HG02973 (cell line): ENCODE results near the gene SNRPB.
"Not testable (repeated sequence)": the region's sequence is repeated elsewhere in the genome, so short reads cannot be mapped to it uniquely, and the experiment has no call there.

ENCODE experiments used
- ATAC-seq: cut with Tn5 transposase; IDR thresholded peaks from one replicate; pipeline ENCODE4 v1.9.1; 2021; ENCODE audit warnings: moderate library complexity; ENCODE audit not compliant: unreplicated experiment

The SNRPB gene

GRCh38 chr20:2470423-2471193 is at the start of gene SNRPB:
Gene SNRPB, minus strand, starts transcription at chr20:2470789. Its CDS starts 99 bp downstream, at chr20:2470690.
- ATAC-seq = peak; percentile 91

DNA sequence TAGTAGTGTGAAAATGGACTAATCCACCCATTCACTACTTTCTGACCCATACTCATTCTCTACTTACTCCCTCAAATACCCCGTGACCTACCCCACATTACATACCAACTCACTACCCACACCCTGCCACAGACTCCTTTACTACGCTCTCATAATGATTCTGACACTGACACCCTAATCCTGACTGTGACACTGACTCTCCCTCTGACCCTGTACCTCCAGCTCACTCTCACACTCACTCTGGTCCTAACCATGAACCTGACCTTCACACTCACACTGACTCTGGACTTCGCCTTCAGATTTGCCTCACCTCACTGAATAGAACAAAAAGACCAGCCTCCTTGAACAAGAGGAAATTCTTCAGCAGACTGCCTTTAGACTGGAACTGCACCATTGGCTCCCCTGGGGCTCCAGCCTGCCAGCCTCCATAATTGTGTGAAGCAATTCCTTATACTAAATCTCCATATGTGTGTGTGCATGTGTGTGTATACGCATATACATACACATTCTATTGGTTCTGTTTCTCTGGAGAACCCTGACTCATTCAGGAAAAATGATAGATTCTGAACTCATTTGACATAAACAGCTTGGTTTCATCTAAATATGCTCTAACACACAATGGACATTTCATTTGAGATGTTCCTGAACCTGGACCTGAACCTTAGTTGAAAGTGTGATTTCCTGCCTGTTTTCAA is 48.7 kb upstream of the SNRPB start:
- no peak for ATAC-seq

- ATAC-seq = no peak
Measured at GRCh38 chr20:2518558-2518957, 48.0 kb upstream of the SNRPB start.

DNA sequence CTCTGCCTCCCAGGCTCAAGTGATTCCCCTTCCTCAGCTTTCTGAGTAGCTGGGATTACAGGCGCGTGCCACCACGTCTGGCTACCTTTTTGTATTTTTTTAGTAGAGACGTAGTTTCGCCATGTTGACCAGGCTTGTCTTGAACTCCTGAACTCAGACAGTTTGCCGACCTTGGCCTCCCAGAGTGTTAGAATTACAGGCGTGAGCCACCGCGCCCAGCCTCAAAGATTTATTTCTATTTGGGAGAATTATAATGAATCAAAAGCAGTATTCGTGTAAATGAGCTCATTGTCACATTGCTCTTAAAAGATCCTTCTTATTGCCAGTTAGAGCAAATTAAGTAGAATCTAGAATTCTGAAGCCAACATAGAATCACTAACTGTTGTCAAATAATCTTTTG is 47.5 kb upstream of the SNRPB start:
- no peak for ATAC-seq

DNA sequence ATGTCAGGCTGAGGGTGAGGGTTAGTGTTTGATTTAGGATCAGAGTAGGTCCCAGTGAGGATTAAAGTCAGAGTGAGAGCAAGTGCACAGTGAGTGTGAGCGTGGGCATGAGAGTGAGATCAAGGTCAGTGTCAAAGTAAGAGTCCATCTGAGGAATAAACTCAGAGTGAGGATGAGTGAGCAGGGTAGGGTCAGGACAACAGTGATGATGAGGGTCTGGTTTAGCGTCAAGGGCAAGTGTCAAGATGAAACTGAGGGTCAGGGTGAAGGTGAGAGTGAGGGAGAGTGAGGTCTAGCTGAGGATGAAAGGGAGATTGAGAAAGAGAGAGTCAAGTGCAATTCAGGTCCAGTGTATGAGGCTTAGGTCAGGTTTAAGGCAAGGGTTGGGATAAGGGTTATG is 45.8 kb upstream of the SNRPB start:
- no peak for ATAC-seq

- no peak for ATAC-seq
Measured at GRCh38 chr20:2515203-2515602, 44.6 kb upstream of the SNRPB start.

DNA sequence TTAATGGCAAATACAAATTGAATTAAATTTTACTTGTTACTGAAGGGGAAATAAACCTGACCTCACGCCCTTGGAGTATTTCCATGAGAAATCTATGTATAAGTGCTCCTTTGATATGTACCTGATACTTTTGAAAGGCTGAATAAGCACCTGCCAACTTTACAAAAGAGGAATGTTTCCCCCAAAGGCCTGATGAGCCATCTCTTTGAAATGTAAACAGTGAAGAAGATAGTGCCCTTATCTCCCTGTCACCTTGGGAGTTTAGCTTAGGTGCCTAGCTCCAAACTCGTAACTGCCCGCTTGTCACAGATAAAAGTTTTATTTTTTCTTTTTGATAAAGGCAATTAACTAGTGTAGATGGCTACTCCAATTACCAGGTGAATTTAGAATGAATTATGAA is 39.2 kb upstream of the SNRPB start:
- ATAC-seq = no peak

DNA sequence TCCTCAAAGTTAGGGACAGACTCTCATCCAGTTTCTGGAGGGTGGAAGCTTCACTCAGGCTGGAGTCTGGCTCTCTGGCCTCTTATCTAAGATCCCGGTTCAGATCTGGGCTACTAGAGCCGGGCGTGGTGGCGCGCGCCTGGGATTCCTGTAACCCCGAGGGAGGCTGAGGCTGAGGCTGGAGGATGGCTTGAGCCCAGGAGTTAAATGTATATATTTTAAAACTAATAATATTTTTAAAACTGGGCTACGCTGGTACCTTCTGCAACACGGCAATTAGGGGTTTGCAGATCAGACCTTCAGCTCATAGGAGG is 38.8 kb upstream of the SNRPB start:
- no peak for ATAC-seq

GRCh38 chr20:2508631-2509467 is 38.3 kb upstream of the SNRPB start, which contains the start of gene ZNF343:
Gene ZNF343, minus strand, starts transcription at chr20:2508915. Its CDS starts 15,020 bp downstream, at chr20:2493895.
- ATAC-seq = peak; percentile 83

DNA sequence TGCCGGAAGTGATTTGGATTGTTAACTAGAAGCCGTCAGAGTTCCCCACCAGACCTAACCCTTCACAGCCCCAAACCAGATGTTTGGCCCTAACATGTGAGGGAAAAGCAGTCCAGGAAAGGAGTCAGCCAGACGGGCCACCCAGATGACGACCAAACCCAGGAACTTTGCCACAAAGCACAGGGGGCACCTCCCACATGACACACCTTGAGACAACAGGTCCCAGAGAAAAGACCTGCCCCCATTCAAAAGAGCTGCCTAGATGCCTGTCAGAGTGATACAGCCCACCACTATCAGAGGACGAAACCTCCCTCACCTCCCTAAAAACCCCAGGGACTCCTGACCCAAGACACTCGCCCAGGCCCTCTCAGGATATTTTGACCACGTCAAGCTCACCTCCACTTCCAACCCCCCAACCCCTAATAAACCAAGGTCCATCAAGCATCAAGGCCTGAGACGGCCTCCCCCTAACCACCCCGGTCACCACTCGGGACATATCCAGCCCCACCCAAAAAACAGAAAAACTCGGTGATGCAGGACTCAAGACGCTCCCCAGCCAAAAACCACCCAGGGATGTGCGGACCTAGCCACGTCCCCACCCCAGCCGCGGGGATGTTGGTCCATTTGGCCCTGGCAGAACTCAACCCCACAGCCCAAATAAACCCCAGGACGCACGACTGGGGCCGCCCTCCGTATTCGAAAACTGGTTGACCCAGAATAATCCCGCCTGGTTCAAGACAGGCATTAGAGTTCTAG is 37.5 kb upstream of the SNRPB start:
- ATAC-seq = peak; percentile 11

DNA sequence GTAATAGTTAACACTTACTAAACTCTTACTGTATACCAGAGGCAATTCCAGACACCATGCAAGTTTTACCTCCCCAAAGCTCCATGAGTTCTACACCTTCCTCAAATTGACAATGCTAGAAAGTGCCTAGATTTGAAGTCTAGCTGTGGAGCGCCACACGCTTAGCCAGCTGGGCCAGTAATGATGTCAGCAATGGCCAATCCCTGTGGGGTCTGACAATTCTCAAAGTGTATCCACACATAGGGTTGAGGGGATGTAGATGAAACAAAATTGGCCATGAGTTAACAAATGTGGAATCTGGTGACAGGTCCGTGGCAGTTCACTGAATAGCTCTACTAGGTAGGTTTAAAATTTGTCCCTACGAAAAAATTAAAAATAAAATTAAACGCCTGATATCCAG is 36.9 kb upstream of the SNRPB start:
- ATAC-seq = no peak

DNA sequence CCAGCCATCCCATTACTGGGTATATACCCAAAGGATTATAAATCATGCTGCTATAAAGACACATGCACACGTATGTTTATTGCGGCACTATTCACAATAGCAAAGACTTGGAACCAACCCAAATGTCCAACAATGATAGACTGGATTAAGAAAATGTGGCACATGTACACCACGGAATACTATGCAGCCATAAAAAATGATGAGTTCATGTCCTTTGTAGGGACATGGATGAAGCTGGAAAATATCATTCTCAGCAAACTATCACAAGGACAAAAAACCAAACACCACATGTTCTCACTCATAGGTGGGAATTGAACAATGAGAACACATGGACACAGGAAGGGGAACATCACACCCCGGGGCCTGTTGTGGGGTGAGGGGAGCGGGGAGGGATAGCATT is 35.8 kb upstream of the SNRPB start:
- not testable (repeated sequence) for ATAC-seq

DNA sequence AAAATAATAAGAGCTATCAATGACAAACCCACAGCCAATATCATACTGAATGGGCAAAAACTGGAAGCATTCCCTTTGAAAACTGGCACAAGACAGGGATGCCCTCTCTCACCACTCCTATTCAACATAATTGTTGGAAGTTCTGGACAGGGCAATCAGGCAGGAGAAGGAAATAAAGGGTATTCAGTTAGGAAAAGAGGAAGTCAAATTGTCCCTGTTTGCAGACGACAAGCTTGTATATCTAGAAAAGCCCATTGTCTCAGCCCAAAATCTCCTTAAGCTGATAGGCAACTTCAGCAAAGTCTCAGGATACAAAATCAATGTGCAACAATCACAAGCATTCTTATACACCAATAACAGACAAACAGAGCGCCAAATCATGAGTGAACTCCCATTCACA is 34.2 kb upstream of the SNRPB start:
- ATAC-seq = not testable (repeated sequence)

- ATAC-seq = not testable (repeated sequence)
Measured at GRCh38 chr20:2502808-2503384, 32.3 kb upstream of the SNRPB start.

- ATAC-seq = no peak
Measured at GRCh38 chr20:2485661-2486060, 15.1 kb upstream of the SNRPB start.

DNA sequence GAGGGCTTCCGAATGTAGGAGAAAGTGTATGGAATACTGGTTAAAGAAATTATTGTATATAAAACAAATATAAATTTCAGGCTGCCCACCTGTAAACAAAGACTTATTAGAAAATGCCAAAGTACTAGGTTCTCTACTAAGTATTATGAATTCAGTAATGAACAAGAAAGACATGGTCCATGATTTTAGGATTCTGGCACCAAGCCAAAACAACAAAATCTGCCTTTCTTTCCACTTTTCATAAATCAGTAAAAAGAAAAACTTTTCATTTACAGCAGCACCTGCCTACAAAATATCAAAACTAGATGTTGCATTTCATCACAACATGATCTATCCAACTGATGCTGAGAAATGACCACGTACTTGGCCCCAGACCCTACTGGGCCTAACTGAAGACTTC is 14.5 kb upstream of the SNRPB start:
- no peak for ATAC-seq

GRCh38 chr20:2483504-2483903 is 12.9 kb upstream of the SNRPB start:
- ATAC-seq = no peak

- ATAC-seq = no peak
Measured at GRCh38 chr20:2480381-2480780, 9.8 kb upstream of the SNRPB start.

DNA sequence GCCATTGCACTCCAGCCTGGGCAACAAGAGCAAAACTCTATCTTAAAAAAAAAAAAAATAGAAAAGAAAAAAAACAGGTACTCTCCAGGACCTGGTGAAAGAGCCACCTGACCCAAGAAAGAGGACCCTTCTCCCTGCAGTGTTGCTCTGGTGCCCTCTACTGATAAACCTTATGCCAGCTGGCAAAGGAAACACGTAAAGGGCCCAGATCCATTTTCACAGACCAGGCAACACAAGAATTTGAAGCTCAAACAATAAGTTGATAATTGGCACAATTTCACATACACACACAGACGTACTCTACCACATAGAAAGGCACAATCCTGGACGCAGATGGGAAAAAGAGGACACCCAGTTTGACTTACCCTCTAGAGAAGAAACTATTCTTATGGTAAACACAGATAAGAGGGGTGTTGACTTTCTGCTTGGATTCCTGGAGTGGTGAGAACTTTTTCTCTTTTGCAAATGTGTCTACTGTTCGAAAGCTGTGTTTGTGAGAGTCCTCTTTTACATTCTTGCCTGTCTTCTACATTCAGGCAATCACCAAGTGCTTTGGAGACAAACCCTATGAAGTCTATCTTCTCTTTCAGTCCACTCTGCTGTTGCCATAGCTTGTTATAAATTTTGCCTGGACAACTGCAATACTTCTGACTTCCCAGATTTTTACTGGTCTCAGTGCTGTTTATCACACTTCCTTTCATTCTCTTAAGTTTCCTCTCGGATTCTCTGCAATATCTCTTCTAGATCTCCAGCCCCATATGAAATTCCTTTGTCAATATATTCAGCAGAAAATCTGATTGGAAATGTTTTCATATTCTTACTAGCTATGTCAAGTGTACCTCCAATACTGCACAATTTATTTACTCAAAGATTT is 6.4 kb upstream of the SNRPB start:
- ATAC-seq = no peak
